Activated CD4-positive, alpha-beta T cell treated with anti-CD3 and anti-CD28 coated beads, Interleukin-10, Interleukin-2, amounts not matched to agents 100 ng/mL and 50 ng/mL, durations not matched to agents 16 hours and 8 hours (primary cell): ENCODE results near the gene BDH1.

Experiments
- DNase-seq: peaks from one replicate; pipeline ENCODE4 v3.0.0-alpha.2; 2020

The BDH1 gene

GRCh38 chr3:197504641-197505121, 51.1 kb downstream of the BDH1 start:
- DNase-seq = no peak

- DNase-seq = no peak
Observed at GRCh38 chr3:197504229-197504628, 51.5 kb downstream of the BDH1 start.

GRCh38 chr3:197503652-197504051, 52.1 kb downstream of the BDH1 start:
- DNase-seq = no peak

- peak; percentile 77 for DNase-seq
Observed at GRCh38 chr3:197501879-197502620, 53.7 kb downstream of the BDH1 start.

GRCh38 chr3:197501496-197501878, 54.3 kb downstream of the BDH1 start:
- DNase-seq = peak; percentile 43

- no peak for DNase-seq
Observed at GRCh38 chr3:197500812-197501211, 55.0 kb downstream of the BDH1 start.

- DNase-seq = no peak
Observed at GRCh38 chr3:197499427-197499826, 56.3 kb downstream of the BDH1 start.

GRCh38 chr3:197498499-197499241, 57.1 kb downstream of the BDH1 start:
- no peak for DNase-seq

GRCh38 chr3:197496746-197497125, 59.0 kb downstream of the BDH1 start:
- no peak for DNase-seq

GRCh38 chr3:197495999-197496745, 59.6 kb downstream of the BDH1 start:
- DNase-seq = no peak

GRCh38 chr3:197495499-197495898, 60.3 kb downstream of the BDH1 start:
- no peak for DNase-seq

- DNase-seq = no peak
Observed at GRCh38 chr3:197495059-197495455, 60.7 kb downstream of the BDH1 start.

- no peak for DNase-seq
Observed at GRCh38 chr3:197494366-197495058, 61.3 kb downstream of the BDH1 start.

- no peak for DNase-seq
Observed at GRCh38 chr3:197493049-197493448, 62.7 kb downstream of the BDH1 start.

GRCh38 chr3:197491923-197492664, 63.7 kb downstream of the BDH1 start:
- no peak for DNase-seq

- no peak for DNase-seq
Observed at GRCh38 chr3:197491478-197491877, 64.3 kb downstream of the BDH1 start.

GRCh38 chr3:197490098-197491058, 65.4 kb downstream of the BDH1 start:
- DNase-seq = no peak

GRCh38 chr3:197487911-197488391, 67.8 kb downstream of the BDH1 start:
- DNase-seq = no peak

- no peak for DNase-seq
Observed at GRCh38 chr3:197486861-197487260, 68.9 kb downstream of the BDH1 start.

GRCh38 chr3:197485143-197485542, 70.6 kb downstream of the BDH1 start:
- no peak for DNase-seq
